ENCODE measurements around the gene VTCN1.
"Not testable (repeated sequence)": the region's sequence is repeated elsewhere in the genome, so short reads cannot be mapped to it uniquely, and the experiment has no call there.

The VTCN1 gene

GRCh38 chr1:117161887-117162286 lies 48.8 kb downstream of the VTCN1 start:
- no peak for ATAC-seq
- TF ChIP-seq ZFP30 (CRISPR knock-in tag; IDR thresholded peaks at IDR 0.05), result no peak
- TF ChIP-seq CREB5 (CRISPR knock-in tag; IDR thresholded peaks at IDR 0.05; ENCODE audit: low read depth), result no peak

GRCh38 chr1:117151305-117151704 lies 59.4 kb downstream of the VTCN1 start:
- not testable (repeated sequence) for ATAC-seq

GRCh38 chr1:117150316-117150715 lies 60.4 kb downstream of the VTCN1 start:
- TF ChIP-seq OSR1 (CRISPR knock-in tag; IDR thresholded peaks at IDR 0.05), result no peak
- no peak for TF ChIP-seq ZFP3 (CRISPR knock-in tag; IDR thresholded peaks at IDR 0.05)
- no peak for TF ChIP-seq SNAI2 (CRISPR knock-in tag; IDR thresholded peaks at IDR 0.05)
- TF ChIP-seq ESRRG (CRISPR knock-in tag; IDR thresholded peaks at IDR 0.05), result no peak
- no peak for TF ChIP-seq ZFP30 (CRISPR knock-in tag; IDR thresholded peaks at IDR 0.05)
- TF ChIP-seq PATZ1 (CRISPR knock-in tag; IDR thresholded peaks at IDR 0.05; ENCODE audit: borderline replicate concordance), result no peak
- no peak for TF ChIP-seq ZNF8 (CRISPR knock-in tag; IDR thresholded peaks at IDR 0.05)
- TF ChIP-seq CSRNP3 (CRISPR knock-in tag; IDR thresholded peaks at IDR 0.05), result no peak
- TF ChIP-seq ZNF565 (CRISPR knock-in tag; conservative IDR thresholded peaks at IDR 0.05; ENCODE audit: low read depth), result no peak
- ATAC-seq, result no peak

- TF ChIP-seq TOX (CRISPR knock-in tag; IDR thresholded peaks at IDR 0.05; ENCODE audit: borderline replicate concordance) (no peak), CSDC2 (CRISPR knock-in tag; IDR thresholded peaks at IDR 0.05) (no peak), OSR1 (CRISPR knock-in tag; IDR thresholded peaks at IDR 0.05) (no peak), ARNTL (CRISPR knock-in tag; IDR thresholded peaks at IDR 0.05; ENCODE audit: borderline replicate concordance, low read depth) (no peak), ZFP3 (CRISPR knock-in tag; IDR thresholded peaks at IDR 0.05) (no peak), GLIS3 (CRISPR knock-in tag; IDR thresholded peaks at IDR 0.05) (no peak), TSHZ2 (CRISPR knock-in tag; IDR thresholded peaks at IDR 0.05) (no peak), ZNF8 (CRISPR knock-in tag; IDR thresholded peaks at IDR 0.05) (no peak), BACH2 (CRISPR knock-in tag; IDR thresholded peaks at IDR 0.05; ENCODE audit: borderline replicate concordance) (no peak), ISL1 (CRISPR knock-in tag; IDR thresholded peaks at IDR 0.05) (no peak), POU6F1 (CRISPR knock-in tag; IDR thresholded peaks at IDR 0.05; ENCODE audit: borderline replicate concordance, low read depth) (no peak), CREB5 (CRISPR knock-in tag; IDR thresholded peaks at IDR 0.05; ENCODE audit: low read depth) (no peak), TCF4 (CRISPR knock-in tag; IDR thresholded peaks at IDR 0.05; ENCODE audit: borderline replicate concordance) (no peak), ESRRG (CRISPR knock-in tag; IDR thresholded peaks at IDR 0.05) (no peak), ZNF70 (CRISPR knock-in tag; IDR thresholded peaks at IDR 0.05) (no peak), PPARA (CRISPR knock-in tag; IDR thresholded peaks at IDR 0.05; ENCODE audit: borderline replicate concordance) (no peak)
- ATAC-seq, result no peak
Observed at GRCh38 chr1:117147856-117148588, 62.7 kb downstream of the VTCN1 start.
